Prostate gland (tissue), 2 donors: ENCODE results near the gene TMTC3.

Source experiments
- POLR2A ChIP-seq: fragments of 450-650 bp; IDR thresholded peaks from one replicate; pipeline ENCODE4 v1.6.1; 2016; ENCODE audit warnings: antibody characterized with exemption, mild to moderate bottlenecking
- TF ChIP-seq, protein P1 (sequence below), 4 experiments: fragments of 200-600 bp in 2 of 4; fragments of 450-650 bp in 2 of 4; sonication (generic) in 2 of 4; IDR thresholded peaks; 1 replicate in 3 of 4; 2 replicates in 1 of 4; pipeline ENCODE4 v1.5.1; 2016 to 2019; ENCODE audit warnings: antibody characterized with exemption in 4 of 4, mild to moderate bottlenecking in 2 of 4, moderate library complexity in 2 of 4

DNA sequence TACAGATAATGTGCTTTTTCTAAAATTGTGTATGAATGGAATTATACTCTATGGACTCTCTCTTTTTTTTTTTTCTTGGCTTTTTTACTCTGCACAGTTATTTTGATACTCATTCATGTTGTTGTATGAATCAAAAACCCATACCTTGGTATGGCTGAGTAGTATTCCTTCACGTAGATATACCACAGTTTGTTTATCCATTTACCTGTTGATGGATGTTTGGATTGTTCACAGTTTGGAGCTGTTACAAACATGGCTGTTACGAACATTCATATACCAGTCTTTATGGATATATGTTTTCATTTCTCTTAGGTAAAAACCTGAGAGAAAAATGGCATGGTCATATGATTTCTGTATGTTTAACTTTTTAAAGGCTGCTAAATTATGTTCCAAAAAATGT, 43.2 kb downstream of the TMTC3 start:
- TF ChIP-seq, protein P1, sequence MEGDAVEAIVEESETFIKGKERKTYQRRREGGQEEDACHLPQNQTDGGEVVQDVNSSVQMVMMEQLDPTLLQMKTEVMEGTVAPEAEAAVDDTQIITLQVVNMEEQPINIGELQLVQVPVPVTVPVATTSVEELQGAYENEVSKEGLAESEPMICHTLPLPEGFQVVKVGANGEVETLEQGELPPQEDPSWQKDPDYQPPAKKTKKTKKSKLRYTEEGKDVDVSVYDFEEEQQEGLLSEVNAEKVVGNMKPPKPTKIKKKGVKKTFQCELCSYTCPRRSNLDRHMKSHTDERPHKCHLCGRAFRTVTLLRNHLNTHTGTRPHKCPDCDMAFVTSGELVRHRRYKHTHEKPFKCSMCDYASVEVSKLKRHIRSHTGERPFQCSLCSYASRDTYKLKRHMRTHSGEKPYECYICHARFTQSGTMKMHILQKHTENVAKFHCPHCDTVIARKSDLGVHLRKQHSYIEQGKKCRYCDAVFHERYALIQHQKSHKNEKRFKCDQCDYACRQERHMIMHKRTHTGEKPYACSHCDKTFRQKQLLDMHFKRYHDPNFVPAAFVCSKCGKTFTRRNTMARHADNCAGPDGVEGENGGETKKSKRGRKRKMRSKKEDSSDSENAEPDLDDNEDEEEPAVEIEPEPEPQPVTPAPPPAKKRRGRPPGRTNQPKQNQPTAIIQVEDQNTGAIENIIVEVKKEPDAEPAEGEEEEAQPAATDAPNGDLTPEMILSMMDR (IDR thresholded peaks at IDR 0.05), result no peak
- no peak for TF ChIP-seq POLR2A
